ENCODE measurements around the gene SMIM28.

SMIM28 gene

DNA sequence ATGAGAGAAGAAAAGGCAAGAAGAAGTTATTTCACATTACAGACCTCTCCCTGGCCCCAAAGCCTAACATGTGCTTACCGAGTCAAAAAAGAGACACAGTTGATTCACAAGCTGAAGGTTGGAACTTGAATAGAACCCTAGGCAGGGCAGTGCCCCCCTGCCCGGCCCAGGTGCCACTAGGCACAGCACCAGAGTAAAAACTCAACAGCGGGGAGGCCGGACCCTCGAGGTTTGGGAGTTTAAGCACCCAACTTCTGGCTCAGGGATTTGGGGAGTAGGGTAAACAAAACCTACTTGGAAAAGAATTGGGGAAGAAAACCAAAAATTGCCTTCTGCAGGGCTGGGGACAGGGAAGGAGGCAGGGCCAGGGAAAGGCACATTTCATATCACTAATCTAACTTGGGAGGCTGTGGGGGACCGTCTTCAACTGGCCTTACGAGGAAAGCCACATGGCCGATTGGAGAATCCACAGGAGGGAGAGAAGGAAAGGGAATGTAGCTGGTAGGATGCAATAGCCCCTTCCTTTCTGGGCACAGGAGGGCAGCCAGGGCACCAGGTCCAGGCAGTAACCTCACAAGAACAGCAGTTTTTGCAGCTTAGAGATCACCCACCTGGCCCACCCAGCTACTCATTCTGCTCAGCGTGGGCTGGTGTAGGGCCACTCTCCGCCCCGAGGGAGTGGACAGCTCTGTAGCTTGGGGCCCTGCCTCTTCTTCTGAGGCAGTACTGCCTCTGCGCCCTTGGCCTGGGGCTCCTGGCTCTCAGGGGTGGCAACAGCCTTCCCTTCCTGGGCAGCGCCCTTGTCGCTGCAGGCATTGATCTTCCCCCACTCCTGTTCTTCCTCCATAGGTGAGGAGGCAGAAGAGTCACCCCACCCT, 24.5 kb downstream of the SMIM28 start:
- Histone ChIP-seq H3K9ac (0 out of 22 replicates have a peak overlapping the region, but pooled peaks of 1 of the 11 experiments have one; percentile 90), H3K4me2 (peak overlapping the region; percentile 88 to 99 (median 96); a peak in 20 of 22 replicates), H3K36me3 (peaks cover 8 to 19% (median 14%) of the 10 kb centered on the region in 11 experiments), H3K4me3 (peak overlapping the region in 5 of 10 experiments; percentile 72 to 91 (median 85); a peak in 4 of 20 replicates), H3K9me3 (replicated peaks in 1 of 11) (no peaks in the 10 kb centered on the region), H3K4me1 (peaks cover 11 to 29% (median 24%) of the 10 kb centered on the region in 10 experiments), H3K27me3 (no peaks in the 10 kb centered on the region), H3K27ac (no peak overlapping the region), H4K20me1 (no peaks in the 10 kb centered on the region)
- no peak for TF ChIP-seq Cebpa-rat (IDR thresholded peaks at IDR 0.05)

DNA sequence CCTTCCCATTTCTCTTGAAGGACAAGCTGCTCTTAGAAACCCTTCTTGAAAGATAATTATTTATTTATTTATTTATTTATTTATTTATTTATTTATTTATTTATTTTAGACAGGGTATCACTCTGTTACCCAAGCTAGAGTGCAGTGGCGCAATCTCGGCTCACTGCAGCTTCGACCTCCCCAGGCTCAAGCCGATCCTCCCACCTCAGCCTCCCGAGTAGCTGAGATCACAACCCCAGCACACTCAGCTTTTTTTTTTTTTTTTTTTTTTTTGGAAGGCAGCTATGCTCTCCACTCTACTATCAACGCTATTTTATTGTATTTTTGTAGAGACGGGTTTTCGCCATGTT, 25.1 kb downstream of the SMIM28 start:
- no peaks in the 10 kb centered on the region; a peak in 1 of 22 replicates for H4K20me1 ChIP-seq
- peak overlapping the region in 10 of 11 experiments; percentile 76 to 90 (median 84); a peak in 20 of 22 replicates for H3K9ac ChIP-seq
- H3K4me3 ChIP-seq: peak overlapping the region; percentile 71 to 91 (median 80)
- H3K27me3 ChIP-seq: no peaks in the 10 kb centered on the region
- H3K4me2 ChIP-seq: peak overlapping the region; percentile 88 to 99 (median 96)
- peaks cover 11 to 29% (median 24%) of the 10 kb centered on the region in 10 experiments for H3K4me1 ChIP-seq
- no peak for TF ChIP-seq Cebpa-rat (IDR thresholded peaks at IDR 0.05)
- H3K27ac ChIP-seq: peak overlapping the region in 10 of 11 experiments; percentile 69 to 88 (median 86); a peak in 18 of 22 replicates
- no peaks in the 10 kb centered on the region for H3K9me3 ChIP-seq (replicated peaks in 1 of 11)
- H3K36me3 ChIP-seq: peaks cover 14 to 26% (median 20%) of the 10 kb centered on the region in 11 experiments

DNA sequence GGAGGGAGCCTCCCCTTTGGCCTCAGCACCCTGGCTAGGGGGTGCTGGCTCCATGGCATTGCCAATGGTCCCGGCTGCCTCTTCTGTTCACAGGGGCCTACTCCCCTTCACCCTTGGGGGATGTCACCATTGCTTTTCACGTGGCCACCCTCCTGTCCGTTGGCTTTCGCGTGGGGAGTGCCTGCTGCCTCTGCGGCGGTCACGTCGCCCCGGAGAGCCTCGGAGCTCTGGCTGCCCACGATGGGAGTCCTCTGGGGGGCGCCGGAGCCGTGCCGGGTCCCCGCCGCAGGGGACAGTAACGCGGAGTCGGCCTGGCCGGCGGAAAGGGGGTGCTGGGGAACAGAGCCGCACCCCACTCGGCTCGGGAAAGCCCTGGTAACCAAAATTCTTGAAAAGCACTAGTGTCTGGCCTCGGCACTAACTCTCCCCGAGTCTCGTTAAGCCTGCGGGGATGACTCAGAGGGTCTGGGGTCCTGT, 25.7 kb downstream of the SMIM28 start:
- peak overlapping the region; percentile 69 to 88 (median 85); a peak in 21 of 22 replicates for H3K27ac ChIP-seq
- peak overlapping the region; percentile 88 to 99 (median 96) for H3K4me2 ChIP-seq
- H3K4me3 ChIP-seq: peak overlapping the region; percentile 71 to 91 (median 80)

DNA sequence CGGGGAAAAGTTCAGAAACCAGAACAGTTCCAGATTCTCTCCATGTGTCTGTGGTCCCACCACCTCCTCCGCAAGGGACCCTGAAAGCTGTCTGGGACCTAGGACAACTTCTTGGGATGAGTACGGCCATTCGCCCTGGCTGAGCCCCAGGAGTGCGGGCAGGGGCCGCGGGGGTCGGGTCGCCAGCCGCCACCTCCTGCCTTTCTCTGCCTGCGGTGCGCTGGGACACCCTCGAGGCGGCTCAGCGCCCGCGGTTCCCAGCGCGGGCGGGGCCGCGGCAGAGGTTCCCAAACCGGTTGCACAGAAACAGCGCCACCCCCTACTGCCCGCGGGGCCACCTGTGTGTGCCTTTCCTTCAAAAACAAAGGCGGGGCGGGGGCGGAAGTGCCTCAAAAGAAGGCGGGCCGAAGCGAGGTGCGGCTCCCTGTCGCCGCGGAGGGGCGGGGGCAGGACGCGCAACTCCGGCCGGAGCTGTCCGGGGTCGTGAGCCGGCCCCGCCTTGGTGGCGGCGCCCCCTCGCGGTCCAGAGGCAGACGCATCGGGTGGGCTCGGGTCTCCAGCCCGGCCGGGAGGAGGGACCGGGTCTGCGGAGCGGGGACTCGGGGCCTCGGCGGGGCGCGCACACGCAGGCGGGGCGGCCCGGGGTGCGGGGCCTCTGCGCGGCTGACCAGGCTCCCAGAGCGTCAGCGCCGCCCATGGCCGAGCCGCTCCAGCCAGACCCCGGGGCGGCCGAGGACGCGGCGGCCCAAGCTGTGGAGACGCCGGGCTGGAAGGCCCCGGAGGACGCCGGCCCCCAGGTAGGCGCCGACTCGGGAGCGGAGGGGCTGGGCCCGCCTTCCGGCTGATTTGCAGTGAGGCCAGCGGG, 26.3 kb downstream of the SMIM28 start, which contains the start of gene HEBP2:
Gene HEBP2, plus strand, starts transcription at position 423 of the 865 bp plus-strand sequence. Its CDS starts 273 bp downstream, at position 696.
- peaks cover 11 to 29% (median 24%) of the 10 kb centered on the region in 10 experiments for H3K4me1 ChIP-seq
- H3K9ac ChIP-seq: peak within 1 kb of the TSS; percentile 76 to 90 (median 84)
- peak within 1 kb of the TSS; percentile 88 to 99 (median 96) for H3K4me2 ChIP-seq
- H3K9me3 ChIP-seq (replicated peaks in 1 of 11): no peaks in the 10 kb centered on the region
- peak within 1 kb of the TSS; percentile 71 to 91 (median 80) for H3K4me3 ChIP-seq
- H3K27ac ChIP-seq: peak within 1 kb of the TSS; percentile 69 to 88 (median 85); a peak in 21 of 22 replicates
- peaks cover 26 to 38% (median 32%) of the 10 kb centered on the region in 11 experiments for H3K36me3 ChIP-seq
- no peak for TF ChIP-seq Cebpa-rat (IDR thresholded peaks at IDR 0.05)
- H4K20me1 ChIP-seq: no peaks in the 10 kb centered on the region; a peak in 1 of 22 replicates
- H3K27me3 ChIP-seq: no peaks in the 10 kb centered on the region

More for the DNA sequence above, 25.7 kb downstream of the SMIM28 start:
- TF ChIP-seq Cebpa-rat (IDR thresholded peaks at IDR 0.05): no peak
- Histone ChIP-seq H3K9me3 (replicated peaks in 1 of 11) (no peaks in the 10 kb centered on the region), H3K4me1 (peaks cover 11 to 29% (median 24%) of the 10 kb centered on the region in 10 experiments), H3K27me3 (no peaks in the 10 kb centered on the region), H4K20me1 (no peaks in the 10 kb centered on the region; a peak in 1 of 22 replicates), H3K36me3 (peaks cover 19 to 31% (median 25%) of the 10 kb centered on the region in 11 experiments), H3K9ac (peak overlapping the region; percentile 76 to 90 (median 84))

DNA sequence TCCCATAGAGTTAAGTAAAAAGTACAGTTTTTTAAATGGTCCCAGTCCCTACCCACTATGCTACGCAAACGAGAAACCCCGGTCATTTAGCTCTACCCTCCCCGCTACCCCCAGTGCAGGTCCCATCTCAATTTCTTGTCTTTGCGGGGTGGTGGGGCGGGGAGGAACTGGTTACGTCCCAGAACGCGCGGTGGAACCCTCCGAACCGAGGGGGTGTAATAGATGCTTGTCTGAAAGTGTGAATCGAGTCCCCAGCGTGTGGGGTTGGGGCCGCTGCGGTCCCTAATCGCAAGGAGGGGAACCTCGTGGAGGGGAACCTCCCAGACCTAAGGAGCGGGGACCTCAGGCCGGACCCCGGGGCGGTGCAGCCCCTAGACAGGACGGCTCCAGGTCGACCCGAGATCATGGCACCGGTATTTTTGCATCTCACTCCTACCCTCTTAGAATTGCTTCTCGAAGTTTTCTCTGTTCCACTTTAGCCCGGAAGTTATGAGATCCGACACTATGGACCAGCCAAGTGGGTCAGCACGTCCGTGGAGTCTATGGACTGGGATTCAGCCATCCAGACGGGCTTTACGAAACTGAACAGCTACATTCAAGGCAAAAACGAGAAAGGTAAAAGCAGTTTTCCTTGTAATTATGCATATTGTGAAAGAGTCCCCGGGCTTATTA, 27.1 kb downstream of the SMIM28 start:
- H3K27ac ChIP-seq: peak overlapping the region; percentile 56 to 88 (median 85); a peak in 21 of 22 replicates
- H3K9me3 ChIP-seq (replicated peaks in 1 of 11): no peaks in the 10 kb centered on the region
- H3K9ac ChIP-seq: peak overlapping the region; percentile 76 to 90 (median 84)
- no peaks in the 10 kb centered on the region for H3K27me3 ChIP-seq
- H4K20me1 ChIP-seq: no peaks in the 10 kb centered on the region; a peak in 1 of 22 replicates
- H3K4me2 ChIP-seq: peak overlapping the region; percentile 88 to 99 (median 96)
- peaks cover 15 to 33% (median 24%) of the 10 kb centered on the region in 10 experiments for H3K4me1 ChIP-seq
- TF ChIP-seq Cebpa-rat (IDR thresholded peaks at IDR 0.05): no peak
- peaks cover 34 to 45% (median 40%) of the 10 kb centered on the region in 11 experiments for H3K36me3 ChIP-seq
- H3K4me3 ChIP-seq: peak overlapping the region; percentile 71 to 91 (median 80)

DNA sequence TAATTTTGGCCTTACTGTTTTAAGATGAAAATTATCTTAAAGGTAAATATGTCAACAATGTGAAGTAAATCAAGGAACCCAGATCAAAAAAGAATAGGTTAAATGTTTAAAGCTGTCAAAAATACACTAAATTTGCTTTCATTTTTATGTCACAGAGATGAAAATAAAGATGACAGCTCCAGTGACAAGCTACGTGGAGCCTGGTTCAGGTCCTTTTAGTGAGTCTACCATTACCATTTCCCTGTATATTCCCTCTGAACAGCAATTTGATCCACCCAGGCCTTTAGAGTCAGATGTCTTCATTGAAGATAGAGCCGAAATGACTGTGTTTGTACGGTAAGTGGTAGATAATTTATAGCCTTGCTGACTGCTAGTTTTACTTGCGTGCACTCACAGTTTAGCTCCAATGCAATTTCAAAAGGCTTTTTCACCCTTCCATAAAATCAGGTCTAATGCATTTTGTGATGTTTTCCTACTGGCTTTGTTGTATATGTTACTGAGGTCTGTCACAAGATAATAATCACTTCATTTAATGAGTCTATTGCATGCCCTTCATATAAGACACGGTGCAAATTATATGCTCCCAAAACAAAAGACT, 28.2 kb downstream of the SMIM28 start:
- Histone ChIP-seq H3K4me1 (peaks cover 15 to 44% (median 26%) of the 10 kb centered on the region in 10 experiments), H3K4me3 (no peak overlapping the region), H3K9ac (no peak overlapping the region), H3K4me2 (peak overlapping the region in 3 of 11 experiments; percentile 7 to 96 (median 91); a peak in 3 of 22 replicates), H3K27ac (no peak overlapping the region), H4K20me1 (peaks cover 0 to 2% (median 0%) of the 10 kb centered on the region in 11 experiments; a peak in 1 of 22 replicates), H3K27me3 (no peaks in the 10 kb centered on the region), H3K9me3 (replicated peaks in 1 of 11) (no peaks in the 10 kb centered on the region), H3K36me3 (peaks cover 45 to 57% (median 51%) of the 10 kb centered on the region in 11 experiments)
- no peak for TF ChIP-seq Cebpa-rat (IDR thresholded peaks at IDR 0.05)

DNA sequence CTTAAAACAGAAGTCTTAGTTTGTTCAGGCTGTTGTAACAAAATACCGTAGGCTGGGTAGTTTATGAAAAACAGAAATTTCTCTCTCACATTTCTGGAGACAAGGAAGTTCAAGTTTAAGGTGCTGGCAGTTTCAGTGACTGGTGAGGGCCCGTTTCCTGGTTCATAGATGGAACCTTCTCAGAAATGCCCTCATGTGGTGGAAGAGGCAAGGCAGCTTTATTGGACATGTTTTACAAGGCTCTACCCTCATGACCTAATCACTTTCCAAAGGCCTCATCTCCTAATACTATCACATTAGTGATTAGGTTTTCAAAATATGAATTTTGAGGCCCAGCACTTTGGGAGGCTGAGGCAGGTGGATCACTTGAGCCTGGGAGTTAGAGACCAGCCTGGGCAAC, 28.7 kb downstream of the SMIM28 start:
- no peak overlapping the region for H3K9ac ChIP-seq
- H3K27ac ChIP-seq: no peak overlapping the region
- H3K36me3 ChIP-seq: peaks cover 48 to 62% (median 56%) of the 10 kb centered on the region in 11 experiments

More for the DNA sequence above, 28.7 kb downstream of the SMIM28 start:
- H3K4me3 ChIP-seq: no peak overlapping the region
- no peaks in the 10 kb centered on the region for H3K27me3 ChIP-seq
- no peak for TF ChIP-seq Cebpa-rat (IDR thresholded peaks at IDR 0.05)
- peaks cover 0 to 4% (median 0%) of the 10 kb centered on the region in 11 experiments; a peak in 1 of 22 replicates for H4K20me1 ChIP-seq
- H3K4me1 ChIP-seq: peaks cover 15 to 49% (median 29%) of the 10 kb centered on the region in 10 experiments
- no peak overlapping the region for H3K4me2 ChIP-seq
- H3K9me3 ChIP-seq (replicated peaks in 1 of 11): no peaks in the 10 kb centered on the region

Measured in BLaER1 treated with 17β-estradiol and CSF1 and Interleukin-3, amounts not matched to agents 10 nM and 100 nM (cell line).